WERI-Rb-1 (cell line): ENCODE measurements around the gene SOBP.
A peak's percentile ranks its signal among the peaks of the same experiment; 100 is the strongest.
"Not testable (repeated sequence)": the region's sequence is repeated elsewhere in the genome, so short reads cannot be mapped to it uniquely, and the experiment has no call there.

Experiments
- DNase-seq: peaks from one replicate; pipeline ENCODE4 v3.0.0-alpha.2; 2020
- H3K27ac ChIP-seq: fragments of 250-450 bp; sonication (Bioruptor Pico); 2 replicates; pipeline ENCODE4 v1.5.1; 2020; ENCODE audit warnings: mild to moderate bottlenecking, moderate library complexity
- H3K27me3 ChIP-seq: fragments of 250-450 bp; sonication (Bioruptor Pico); 2 replicates; pipeline ENCODE4 v1.5.1; 2021; ENCODE audit warnings: mild to moderate bottlenecking, low read depth, moderate library complexity; ENCODE audit not compliant: insufficient read depth, severe bottlenecking
- H3K36me3 ChIP-seq: fragments of 250-450 bp; sonication (Bioruptor Pico); 2 replicates; pipeline ENCODE4 v1.5.1; 2020; ENCODE audit warnings: mild to moderate bottlenecking, moderate library complexity
- H3K4me3 ChIP-seq: 2 replicates; pipeline ENCODE4 v1.5.1; 2011; ENCODE audit warnings: low read depth, mild to moderate bottlenecking, control low read depth, low read length
- H3K9me3 ChIP-seq: fragments of 250-450 bp; sonication (Bioruptor Pico); 2 replicates; pipeline ENCODE4 v1.5.1; 2021; ENCODE audit warnings: mild to moderate bottlenecking, moderate library complexity; ENCODE audit not compliant: severe bottlenecking
- TF ChIP-seq, protein P1 (sequence below): IDR thresholded peaks from 2 replicates; pipeline ENCODE4 v1.5.1; 2011; ENCODE audit warnings: low read depth, mild to moderate bottlenecking, control low read depth, inconsistent platforms, low read length

The SOBP gene

DNA sequence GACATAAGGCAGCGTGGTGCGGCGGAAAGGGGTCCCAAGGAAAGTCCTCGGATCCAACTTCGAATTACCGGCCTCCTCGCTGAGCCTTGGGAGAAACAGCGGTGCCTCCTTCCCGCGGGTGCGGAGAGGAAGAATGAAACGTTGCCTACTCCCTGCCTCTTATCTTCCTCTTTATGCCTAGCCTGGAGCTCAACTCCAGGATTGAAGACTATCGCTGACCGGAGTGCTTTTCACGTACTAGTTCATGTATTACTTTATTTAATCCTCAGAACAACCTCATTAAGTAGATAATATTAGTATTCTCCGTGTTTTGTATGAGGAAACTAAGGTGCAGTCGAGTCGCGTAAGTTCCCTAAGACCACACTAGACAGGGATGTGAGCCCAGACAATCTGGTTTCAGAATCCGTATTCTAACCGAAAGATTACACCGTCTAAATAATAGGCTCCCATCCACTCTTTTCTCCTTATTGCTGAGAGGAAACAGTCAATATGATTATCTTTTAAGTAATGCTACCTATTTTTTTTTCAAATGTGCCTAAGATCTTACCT is 29.8 kb upstream of the SOBP start:
- no peak for DNase-seq
- no peaks in the 10 kb centered on the region for H3K27me3 ChIP-seq
- no peaks in the 10 kb centered on the region for H3K9me3 ChIP-seq
- peak overlapping the region; percentile 76 for H3K4me3 ChIP-seq
- peak overlapping the region; percentile 62 for H3K27ac ChIP-seq
- TF ChIP-seq, protein P1, sequence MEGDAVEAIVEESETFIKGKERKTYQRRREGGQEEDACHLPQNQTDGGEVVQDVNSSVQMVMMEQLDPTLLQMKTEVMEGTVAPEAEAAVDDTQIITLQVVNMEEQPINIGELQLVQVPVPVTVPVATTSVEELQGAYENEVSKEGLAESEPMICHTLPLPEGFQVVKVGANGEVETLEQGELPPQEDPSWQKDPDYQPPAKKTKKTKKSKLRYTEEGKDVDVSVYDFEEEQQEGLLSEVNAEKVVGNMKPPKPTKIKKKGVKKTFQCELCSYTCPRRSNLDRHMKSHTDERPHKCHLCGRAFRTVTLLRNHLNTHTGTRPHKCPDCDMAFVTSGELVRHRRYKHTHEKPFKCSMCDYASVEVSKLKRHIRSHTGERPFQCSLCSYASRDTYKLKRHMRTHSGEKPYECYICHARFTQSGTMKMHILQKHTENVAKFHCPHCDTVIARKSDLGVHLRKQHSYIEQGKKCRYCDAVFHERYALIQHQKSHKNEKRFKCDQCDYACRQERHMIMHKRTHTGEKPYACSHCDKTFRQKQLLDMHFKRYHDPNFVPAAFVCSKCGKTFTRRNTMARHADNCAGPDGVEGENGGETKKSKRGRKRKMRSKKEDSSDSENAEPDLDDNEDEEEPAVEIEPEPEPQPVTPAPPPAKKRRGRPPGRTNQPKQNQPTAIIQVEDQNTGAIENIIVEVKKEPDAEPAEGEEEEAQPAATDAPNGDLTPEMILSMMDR, result no peak
- no peaks in the 10 kb centered on the region for H3K36me3 ChIP-seq

DNA sequence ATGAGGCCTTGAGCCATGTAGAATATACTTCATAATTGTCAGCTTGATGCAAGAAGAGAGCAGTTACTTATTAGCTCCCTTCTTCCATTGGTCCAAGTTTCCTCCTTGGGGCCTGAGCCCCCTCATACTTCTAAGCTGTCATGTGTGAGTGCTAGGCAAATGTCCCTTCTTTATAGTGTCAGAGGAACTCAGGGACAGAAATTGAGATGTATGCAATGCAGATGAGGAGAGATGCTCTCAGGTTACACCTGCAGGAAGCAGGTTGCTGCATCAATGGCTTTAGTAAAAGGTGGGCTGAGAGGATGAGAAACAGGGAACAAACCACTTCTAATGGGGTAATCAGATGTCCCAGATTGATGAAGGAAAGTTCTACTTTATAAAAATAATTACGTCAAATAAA is 23.9 kb upstream of the SOBP start:
- no peaks in the 10 kb centered on the region for H3K36me3 ChIP-seq
- H3K4me3 ChIP-seq, result no peak overlapping the region
- TF ChIP-seq, protein P1, result no peak
- no peaks in the 10 kb centered on the region for H3K9me3 ChIP-seq
- no peak for DNase-seq
- no peaks in the 10 kb centered on the region for H3K27me3 ChIP-seq
- no peak overlapping the region for H3K27ac ChIP-seq

DNA sequence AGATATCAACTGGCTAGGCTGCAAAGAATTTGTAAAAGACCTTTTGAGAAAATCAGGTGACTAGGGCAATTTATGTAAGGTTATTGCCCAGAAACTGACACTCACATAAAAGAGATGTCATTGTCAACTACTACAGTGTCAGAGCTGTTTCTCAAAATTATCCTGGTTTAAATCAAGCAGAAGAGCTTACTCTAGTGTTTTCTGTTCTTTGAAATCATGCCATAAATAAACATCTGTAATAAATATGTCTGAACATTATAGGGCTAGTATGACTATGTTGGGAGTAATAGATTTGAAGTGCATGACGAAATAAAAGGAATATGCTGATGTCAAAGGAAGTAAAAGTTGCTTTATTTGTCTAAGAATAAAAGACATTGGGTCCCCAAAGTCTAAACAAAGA is 19.6 kb upstream of the SOBP start:
- Histone ChIP-seq H3K4me3 (no peak overlapping the region), H3K36me3 (no peaks in the 10 kb centered on the region), H3K27ac (no peak overlapping the region), H3K27me3 (no peaks in the 10 kb centered on the region), H3K9me3 (no peaks in the 10 kb centered on the region)
- TF ChIP-seq, protein P1, result no peak
- DNase-seq, result no peak

DNA sequence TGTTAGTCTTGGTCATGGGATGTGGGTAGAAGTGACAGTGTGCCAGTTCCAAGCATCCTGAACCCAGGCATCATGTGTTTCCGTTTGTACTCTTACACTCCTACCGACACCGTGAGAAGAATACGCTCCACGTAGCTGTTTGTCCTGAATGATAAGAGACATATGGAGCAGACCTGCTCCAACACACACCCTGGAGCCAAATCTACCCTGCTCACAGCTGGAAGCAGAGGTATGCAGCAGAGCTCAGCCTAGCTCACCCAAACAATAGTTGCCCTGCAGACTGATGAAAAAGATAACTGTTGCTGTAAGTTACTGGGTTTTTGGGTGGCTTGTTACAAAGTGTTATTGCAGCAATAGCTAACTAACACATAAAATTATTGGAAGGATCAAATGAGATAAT is 16.3 kb upstream of the SOBP start:
- TF ChIP-seq, protein P1, result no peak
- Histone ChIP-seq H3K27ac (no peak overlapping the region), H3K27me3 (no peaks in the 10 kb centered on the region), H3K9me3 (no peaks in the 10 kb centered on the region), H3K4me3 (no peak overlapping the region), H3K36me3 (no peaks in the 10 kb centered on the region)
- DNase-seq, result no peak

DNA sequence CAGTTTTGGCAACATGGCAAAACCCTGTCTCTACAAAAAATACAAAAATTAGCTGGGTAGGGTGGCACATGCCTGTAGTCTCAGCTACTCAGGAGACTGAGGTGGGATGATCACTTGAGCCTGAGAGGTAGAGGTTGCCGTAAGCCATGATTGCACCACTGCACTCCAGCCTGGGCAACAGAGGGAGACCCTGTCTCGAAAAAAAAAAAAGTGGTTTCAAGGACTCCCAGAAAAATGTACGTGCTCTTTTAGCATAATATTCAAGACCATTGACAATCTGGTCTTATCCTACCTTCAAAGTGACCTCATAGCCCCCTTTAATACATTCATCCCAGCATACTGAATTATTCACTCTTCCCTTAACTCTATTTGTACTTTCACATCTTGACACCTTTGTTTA is 14.6 kb upstream of the SOBP start:
- H3K27me3 ChIP-seq, H3K9me3 ChIP-seq, H3K4me3 ChIP-seq, DNase-seq, H3K27ac ChIP-seq, H3K36me3 ChIP-seq: not testable (repeated sequence)

DNA sequence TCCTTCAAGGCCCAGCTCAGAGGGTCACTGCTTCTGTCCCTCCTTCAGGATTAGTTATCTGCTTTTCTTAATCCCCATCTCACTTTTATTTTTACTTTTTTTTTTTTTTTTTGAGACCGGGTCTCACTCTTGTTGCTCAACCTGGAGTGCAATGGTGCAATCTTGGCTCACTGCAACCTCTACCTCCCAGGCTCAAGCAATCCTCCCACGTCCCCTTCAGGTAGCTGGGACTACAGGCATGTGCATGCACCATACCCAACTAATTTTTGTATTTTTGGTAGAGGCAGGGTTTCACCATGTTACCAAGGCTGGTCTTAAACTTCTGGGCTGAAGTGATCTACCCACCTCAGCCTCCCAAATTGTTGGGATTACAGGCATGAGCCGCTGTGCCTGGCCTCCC is 14.1 kb upstream of the SOBP start:
- DNase-seq, H3K27ac ChIP-seq, H3K9me3 ChIP-seq, H3K27me3 ChIP-seq, H3K4me3 ChIP-seq, H3K36me3 ChIP-seq: not testable (repeated sequence)

DNA sequence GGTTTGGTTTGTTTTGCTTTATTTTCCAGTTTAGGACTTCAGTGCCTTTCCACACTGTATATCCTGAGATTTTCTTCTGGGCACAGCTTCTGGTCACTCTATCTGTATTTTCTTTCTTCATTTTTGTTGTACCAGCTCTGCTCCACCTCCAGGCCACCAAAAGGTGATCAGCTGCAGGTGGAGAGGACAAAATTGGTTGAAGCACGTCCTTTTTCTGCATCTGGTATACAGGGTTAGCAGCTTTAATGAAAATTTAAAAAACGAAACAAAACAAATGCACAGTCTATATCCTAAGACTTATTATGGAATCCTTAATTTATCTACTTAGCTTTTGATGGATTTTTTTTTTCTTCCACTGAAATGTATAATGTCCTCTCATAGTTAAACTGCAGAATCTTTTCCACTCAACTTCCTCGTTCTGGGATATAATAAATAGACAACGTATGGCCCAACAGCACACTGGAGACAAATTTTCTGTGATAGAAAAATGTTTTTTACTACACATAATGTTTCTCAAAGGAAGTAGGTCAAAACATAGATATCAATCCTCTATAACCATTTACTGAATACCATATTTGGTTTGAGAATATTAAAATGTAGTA is 10.7 kb upstream of the SOBP start:
- Histone ChIP-seq H3K9me3 (no peaks in the 10 kb centered on the region), H3K27me3 (no peaks in the 10 kb centered on the region), H3K36me3 (no peaks in the 10 kb centered on the region), H3K27ac (no peak overlapping the region), H3K4me3 (no peak overlapping the region)
- no peak for DNase-seq
- TF ChIP-seq, protein P1, result no peak
